Astrocyte (in vitro differentiated cells and primary cell): ENCODE results near the gene TNRC6C. TPM values are rescaled to one million over a fixed set of nuclear protein-coding genes. Genes with fewer than 3 reads are reported as not detected.
"Not testable (repeated sequence)": the region's sequence is repeated elsewhere in the genome, so short reads cannot be mapped to it uniquely, and the experiment has no call there.

Experiments used
- DNase-seq: peaks from one replicate; pipeline ENCODE4 v3.0.0-alpha.2; 2010; ENCODE audit warnings: low read depth
- FAIRE-seq: peaks from 2 replicates; lab custom pipeline; 2011; peaks lifted over from hg19 to GRCh38; lab: Jason Lieb, UNC
- H2AFZ ChIP-seq: 2 replicates; pipeline ENCODE4 v1.6.0; 2012; ENCODE audit warnings: low read depth, low read length, inconsistent platforms
- H3K27ac ChIP-seq: 2 replicates; pipeline ENCODE4 v1.5.1; 2011; ENCODE audit warnings: low read depth, low read length, inconsistent platforms
- H3K27me3 ChIP-seq: 2 replicates; pipeline ENCODE4 v1.6.0; 2011; ENCODE audit warnings: low read length, inconsistent platforms; ENCODE audit not compliant: insufficient read depth
- H3K36me3 ChIP-seq: 2 replicates; pipeline ENCODE4 v1.5.1; 2011; ENCODE audit warnings: low read length, inconsistent platforms; ENCODE audit not compliant: insufficient read depth
- H3K4me1 ChIP-seq: 2 replicates; pipeline ENCODE4 v1.5.1; 2011; ENCODE audit warnings: low read length, inconsistent platforms; ENCODE audit not compliant: insufficient read depth
- H3K4me2 ChIP-seq: 2 replicates; pipeline ENCODE4 v1.6.0; 2012; ENCODE audit warnings: low read length, inconsistent platforms
- H3K4me3 ChIP-seq: 2 replicates; pipeline ENCODE4 v1.5.1; 2011; ENCODE audit warnings: low read depth, mild to moderate bottlenecking, low read length, inconsistent platforms; ENCODE audit not compliant: insufficient read depth
- H3K79me2 ChIP-seq: 2 replicates; pipeline ENCODE4 v1.6.0; 2012; ENCODE audit warnings: mild to moderate bottlenecking, low read length, inconsistent platforms; ENCODE audit not compliant: insufficient read depth
- H3K9ac ChIP-seq: 2 replicates; pipeline ENCODE4 v1.6.0; 2012; ENCODE audit warnings: mild to moderate bottlenecking, low read length, inconsistent platforms
- H3K9me3 ChIP-seq: 2 replicates; pipeline ENCODE4 v1.5.1; 2012; ENCODE audit warnings: low read depth, mild to moderate bottlenecking, low read length, inconsistent platforms; ENCODE audit not compliant: insufficient read depth
- H4K20me1 ChIP-seq: 2 replicates; pipeline ENCODE4 v1.6.0; 2012; ENCODE audit warnings: low read length, inconsistent platforms; ENCODE audit not compliant: insufficient read depth
- H3K27ac Mint-ChIP-seq: one replicate; pipeline ENCODE4 v1.8.0; 2021; ENCODE audit warnings: mild to moderate bottlenecking, mixed read lengths; ENCODE audit not compliant: unreplicated experiment
- H3K27me3 Mint-ChIP-seq: one replicate; pipeline ENCODE4 v1.8.0; 2021; ENCODE audit warnings: low read depth, mixed read lengths; ENCODE audit not compliant: unreplicated experiment
- H3K36me3 Mint-ChIP-seq: one replicate; pipeline ENCODE4 v1.8.0; 2021; ENCODE audit warnings: low read depth, mixed read lengths; ENCODE audit not compliant: unreplicated experiment
- H3K4me1 Mint-ChIP-seq: one replicate; pipeline ENCODE4 v1.8.0; 2021; ENCODE audit warnings: low read depth, mixed read lengths; ENCODE audit not compliant: unreplicated experiment
- H3K4me3 Mint-ChIP-seq: one replicate; pipeline ENCODE4 v1.8.0; 2021; ENCODE audit warnings: mild to moderate bottlenecking, moderate library complexity, mixed read lengths; ENCODE audit not compliant: unreplicated experiment
- H3K9me3 Mint-ChIP-seq: one replicate; pipeline ENCODE4 v1.8.0; 2021; ENCODE audit warnings: mild to moderate bottlenecking, mixed read lengths; ENCODE audit not compliant: unreplicated experiment
- EZH2 ChIP-seq: IDR thresholded peaks from 2 replicates; pipeline ENCODE4 v1.6.1; 2012; ENCODE audit warnings: mild to moderate bottlenecking, low read length, inconsistent platforms; ENCODE audit not compliant: insufficient read depth
- total RNA-seq: library from RNA; stranded (reverse); gene quantifications from 2 replicates; pipeline ENCODE4 v1.2.1, GENCODE V29; 2021
- TF ChIP-seq, protein P1 (sequence below): IDR thresholded peaks from 2 replicates; pipeline ENCODE4 v1.5.1; 2011; ENCODE audit warnings: low read depth, mild to moderate bottlenecking, inconsistent platforms, low read length, moderate library complexity; ENCODE audit not compliant: insufficient read depth

TNRC6C gene
- total RNA-seq, 1 donor from 2014 or later: 7.3 TPM

GRCh38 chr17:77990301-77990700 is 31.8 kb downstream of the TNRC6C start:
- no peak overlapping the region for H3K4me3 ChIP-seq
- peaks cover 25% of the 10 kb centered on the region for H4K20me1 ChIP-seq
- TF ChIP-seq, protein P1, sequence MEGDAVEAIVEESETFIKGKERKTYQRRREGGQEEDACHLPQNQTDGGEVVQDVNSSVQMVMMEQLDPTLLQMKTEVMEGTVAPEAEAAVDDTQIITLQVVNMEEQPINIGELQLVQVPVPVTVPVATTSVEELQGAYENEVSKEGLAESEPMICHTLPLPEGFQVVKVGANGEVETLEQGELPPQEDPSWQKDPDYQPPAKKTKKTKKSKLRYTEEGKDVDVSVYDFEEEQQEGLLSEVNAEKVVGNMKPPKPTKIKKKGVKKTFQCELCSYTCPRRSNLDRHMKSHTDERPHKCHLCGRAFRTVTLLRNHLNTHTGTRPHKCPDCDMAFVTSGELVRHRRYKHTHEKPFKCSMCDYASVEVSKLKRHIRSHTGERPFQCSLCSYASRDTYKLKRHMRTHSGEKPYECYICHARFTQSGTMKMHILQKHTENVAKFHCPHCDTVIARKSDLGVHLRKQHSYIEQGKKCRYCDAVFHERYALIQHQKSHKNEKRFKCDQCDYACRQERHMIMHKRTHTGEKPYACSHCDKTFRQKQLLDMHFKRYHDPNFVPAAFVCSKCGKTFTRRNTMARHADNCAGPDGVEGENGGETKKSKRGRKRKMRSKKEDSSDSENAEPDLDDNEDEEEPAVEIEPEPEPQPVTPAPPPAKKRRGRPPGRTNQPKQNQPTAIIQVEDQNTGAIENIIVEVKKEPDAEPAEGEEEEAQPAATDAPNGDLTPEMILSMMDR: no peak
- no peak for TF ChIP-seq EZH2
- peaks cover 16% of the 10 kb centered on the region for H3K79me2 ChIP-seq
- no peaks in the 10 kb centered on the region for H3K36me3 ChIP-seq
- DNase-seq (no peak), FAIRE-seq (no peak)
- no peak overlapping the region for H3K9ac ChIP-seq
- no peak overlapping the region for H3K27ac ChIP-seq
- no peak overlapping the region for H2AFZ ChIP-seq
- no peaks in the 10 kb centered on the region for H3K27me3 ChIP-seq
- H3K9me3 ChIP-seq: no peaks in the 10 kb centered on the region
- Mint-ChIP-seq H3K4me1 (no peaks in the 10 kb centered on the region), H3K36me3 (peaks cover 2% of the 10 kb centered on the region), H3K27ac (no peak overlapping the region), H3K4me3 (no peak overlapping the region), H3K27me3 (no peaks in the 10 kb centered on the region), H3K9me3 (no peaks in the 10 kb centered on the region)
- H3K4me1 ChIP-seq: no peaks in the 10 kb centered on the region
- no peak overlapping the region for H3K4me2 ChIP-seq

DNA sequence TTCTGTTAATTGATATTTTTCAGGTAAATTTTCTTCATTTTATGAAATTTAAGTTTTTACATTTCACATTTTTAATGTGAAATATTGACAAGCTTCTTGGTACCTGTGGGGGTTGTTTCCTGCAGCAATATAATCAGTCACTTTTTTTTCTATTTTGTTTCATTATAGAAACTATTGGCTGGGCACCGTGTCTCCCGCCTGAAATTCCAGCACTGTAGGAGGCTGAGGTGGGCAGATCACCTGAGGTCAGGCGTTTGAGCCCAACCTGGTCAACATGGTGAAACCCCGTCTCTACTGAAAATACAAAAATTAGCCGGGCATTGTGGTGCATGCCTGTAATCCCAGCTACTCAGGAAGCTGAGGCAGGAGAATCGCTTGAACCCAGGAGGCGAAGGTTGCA is 35.2 kb downstream of the TNRC6C start:
- H4K20me1 ChIP-seq: peaks cover 18% of the 10 kb centered on the region
- H3K27ac Mint-ChIP-seq, H3K36me3 ChIP-seq, H3K4me1 ChIP-seq, H3K27ac ChIP-seq, H2AFZ ChIP-seq, FAIRE-seq, H3K9me3 ChIP-seq, H3K4me3 ChIP-seq, H3K4me1 Mint-ChIP-seq, H3K9me3 Mint-ChIP-seq, H3K27me3 Mint-ChIP-seq, H3K4me3 Mint-ChIP-seq, H3K4me2 ChIP-seq, H3K36me3 Mint-ChIP-seq, H3K9ac ChIP-seq, H3K27me3 ChIP-seq, DNase-seq: not testable (repeated sequence)
- peaks cover 17% of the 10 kb centered on the region for H3K79me2 ChIP-seq

GRCh38 chr17:77995146-77995852 is 36.8 kb downstream of the TNRC6C start:
- Histone ChIP-seq H3K9ac (no peak overlapping the region), H3K27me3 (no peaks in the 10 kb centered on the region), H4K20me1 (peaks cover 8% of the 10 kb centered on the region), H3K79me2 (peaks cover 17% of the 10 kb centered on the region), H3K27ac (no peak overlapping the region), H3K9me3 (no peaks in the 10 kb centered on the region), H2AFZ (no peak overlapping the region), H3K4me3 (no peak overlapping the region), H3K4me2 (no peak overlapping the region), H3K4me1 (peaks cover 8% of the 10 kb centered on the region), H3K36me3 (no peaks in the 10 kb centered on the region)
- no peak for FAIRE-seq
- TF ChIP-seq, protein P1: no peak
- H3K27me3 Mint-ChIP-seq: no peaks in the 10 kb centered on the region
- no peak for DNase-seq
- H3K4me1 Mint-ChIP-seq: peaks cover 5% of the 10 kb centered on the region
- H3K9me3 Mint-ChIP-seq: no peaks in the 10 kb centered on the region
- H3K27ac Mint-ChIP-seq: no peak overlapping the region
- no peaks in the 10 kb centered on the region for H3K36me3 Mint-ChIP-seq
- H3K4me3 Mint-ChIP-seq: no peak overlapping the region
